PC-9 (cell line): ENCODE measurements around the gene ANO9.

ENCODE experiments used
- CTCF ChIP-seq: fragments of 200-600 bp; sonication (generic); conservative IDR thresholded peaks from 2 replicates; pipeline ENCODE4 v1.6.1; 2017; ENCODE audit warnings: mixed run types, antibody characterized with exemption, mild to moderate bottlenecking, moderate library complexity
- EZH2 ChIP-seq: fragments of 200-600 bp; sonication (generic); IDR thresholded peaks from 2 replicates; pipeline ENCODE4 v1.8.0; 2017; ENCODE audit warnings: antibody characterized with exemption, low read depth

DNA sequence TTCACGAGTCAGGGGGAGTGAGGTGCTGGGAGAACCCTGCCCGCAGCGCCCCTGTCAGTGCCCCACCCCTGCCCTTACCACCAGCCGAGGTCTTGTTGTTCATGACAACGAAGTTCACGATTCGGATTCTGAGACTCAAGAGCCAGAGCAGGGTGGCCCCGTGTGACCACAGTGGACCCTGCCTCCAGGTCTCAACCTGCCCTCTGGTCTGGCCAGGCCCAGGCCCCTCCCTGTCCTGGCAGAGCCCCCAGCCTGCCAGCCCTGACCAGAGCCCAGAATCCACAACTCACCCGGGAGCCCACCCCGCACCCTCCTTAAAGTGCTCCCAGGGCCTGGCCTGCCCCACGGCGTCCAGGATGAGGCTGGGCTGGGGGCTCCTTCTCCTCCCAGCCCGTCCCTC is 9.9 kb downstream of the ANO9 start:
- TF ChIP-seq CTCF = no peak
- no peak for TF ChIP-seq EZH2
